Stimulated activated CD4-positive, alpha-beta T cell treated with anti-CD3 and anti-CD28 coated beads, Interleukin-4, amount 100 ng/mL, for 48 hours (primary cell): ENCODE results near the gene FOXP2.
"Not testable (repeated sequence)": the region's sequence is repeated elsewhere in the genome, so short reads cannot be mapped to it uniquely, and the experiment has no call there.

Experiments
- DNase-seq, 2 donors: peaks; one replicate each; pipeline ENCODE4 v3.0.0-alpha.2; 2020; ENCODE audit warnings: low read depth in 2 of 2

The FOXP2 gene

GRCh38 chr7:114414156-114415063 lies at the start of gene FOXP2:
Gene FOXP2 (plus strand): TSS chr7:114414815. CDS start chr7:114426512, 11,697 bp downstream.
- DNase-seq, result no peak

- no peak for DNase-seq
Observed at GRCh38 chr7:114365791-114366190, 48.8 kb upstream of the FOXP2 start.

DNA sequence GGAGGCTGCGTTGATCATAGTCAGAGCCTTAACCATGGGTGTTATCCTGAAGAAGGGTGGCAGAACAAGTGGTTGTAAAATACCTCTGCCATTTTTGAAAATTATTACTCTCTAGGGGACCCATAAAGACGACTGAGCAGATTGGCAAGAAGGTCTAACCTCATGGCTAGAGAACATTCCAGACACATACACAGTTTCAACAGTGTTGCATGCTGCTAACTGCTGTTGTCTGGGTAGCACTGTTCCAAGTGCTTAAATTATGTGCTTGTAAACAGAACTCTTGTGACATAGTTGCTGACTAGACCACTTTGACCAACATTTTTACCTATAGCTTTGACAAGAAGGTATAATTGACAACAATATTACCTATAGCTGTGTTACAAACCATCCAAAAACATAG lies 46.1 kb upstream of the FOXP2 start:
- no peak for DNase-seq

GRCh38 chr7:114369294-114369693 lies 45.3 kb upstream of the FOXP2 start:
- no peak for DNase-seq

DNA sequence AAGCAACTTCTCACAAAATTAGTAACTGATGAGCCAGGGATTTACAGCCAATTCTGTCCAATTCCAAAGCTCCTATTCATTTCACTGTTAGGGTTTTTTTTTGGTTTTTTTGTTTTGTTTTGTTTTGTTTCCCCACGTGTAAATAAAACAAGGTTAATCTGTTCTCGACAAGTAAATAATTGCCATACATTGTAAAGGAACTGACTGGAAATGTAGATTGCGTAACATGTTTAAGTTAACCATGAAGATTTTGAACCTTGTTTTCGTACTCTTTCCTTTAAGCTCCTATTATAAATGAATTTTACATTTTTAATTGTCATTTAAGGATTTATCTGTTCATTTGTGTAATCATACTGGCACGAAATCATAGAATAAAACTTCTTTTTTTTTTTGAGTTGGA lies 42.0 kb upstream of the FOXP2 start:
- DNase-seq, result no peak

- no peak for DNase-seq
Observed at GRCh38 chr7:114375907-114376306, 38.7 kb upstream of the FOXP2 start.

- DNase-seq, result not testable (repeated sequence)
Observed at GRCh38 chr7:114383946-114384345, 30.7 kb upstream of the FOXP2 start.

- not testable (repeated sequence) for DNase-seq
Observed at GRCh38 chr7:114384346-114384745, 30.3 kb upstream of the FOXP2 start.

GRCh38 chr7:114388021-114388420 lies 26.6 kb upstream of the FOXP2 start:
- DNase-seq, result no peak

DNA sequence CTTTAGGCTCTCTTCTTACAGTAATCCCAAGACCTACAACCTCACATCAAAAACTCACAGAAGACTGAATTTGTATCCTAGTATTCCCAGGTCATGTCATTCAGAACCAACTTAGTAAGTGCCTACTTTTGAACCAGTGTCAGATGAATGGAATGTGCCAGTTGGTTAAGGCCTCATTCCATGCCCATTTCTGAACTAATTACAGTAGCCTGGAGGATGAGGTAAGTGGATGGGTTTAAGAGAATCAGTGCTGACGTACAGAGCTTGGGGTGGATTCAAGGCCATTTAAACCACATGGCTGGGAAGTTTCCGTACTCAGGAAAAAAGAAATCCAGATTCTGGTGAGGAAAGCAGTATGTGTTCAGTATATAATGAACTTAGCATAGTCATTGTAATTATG lies 21.9 kb upstream of the FOXP2 start:
- no peak for DNase-seq

GRCh38 chr7:114402876-114403635 lies 11.6 kb upstream of the FOXP2 start:
- DNase-seq, result no peak

DNA sequence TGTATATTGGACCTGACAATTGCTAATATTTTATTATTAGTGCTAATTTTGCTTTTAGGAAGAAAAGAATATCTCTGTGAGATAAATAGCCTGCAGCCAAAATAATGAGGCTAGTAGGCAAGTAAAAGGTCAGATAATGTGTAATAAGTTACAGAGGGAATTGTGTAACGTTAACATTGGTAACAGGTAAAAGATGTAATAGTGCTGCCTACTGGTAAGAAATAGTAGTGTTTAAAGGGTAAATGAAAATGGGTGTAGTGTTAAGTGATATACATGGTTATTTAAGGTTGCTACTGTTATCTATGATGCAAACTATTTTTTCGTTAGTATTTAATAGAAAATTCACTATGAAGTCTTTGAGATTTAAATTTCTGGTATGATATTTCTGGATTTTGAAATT lies 9.2 kb upstream of the FOXP2 start:
- no peak for DNase-seq

DNA sequence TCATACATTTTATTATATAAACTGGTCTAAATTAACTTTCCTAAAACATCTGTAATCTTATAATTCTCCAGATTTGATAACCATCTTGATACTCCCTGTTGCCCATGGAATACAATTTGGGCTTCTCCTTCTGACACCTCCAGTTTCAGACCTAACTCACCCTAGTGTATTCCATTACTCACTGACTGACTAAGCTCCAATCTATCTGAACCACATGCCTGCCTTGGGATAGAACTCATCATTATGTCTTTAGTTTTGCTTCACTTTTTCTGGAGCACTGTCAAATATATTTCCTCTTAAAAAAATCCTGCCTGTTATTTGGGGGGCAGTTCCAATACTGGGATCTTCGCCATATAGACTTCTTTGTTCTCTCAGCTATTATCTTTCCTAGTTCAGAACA lies 4.9 kb upstream of the FOXP2 start:
- no peak for DNase-seq

DNA sequence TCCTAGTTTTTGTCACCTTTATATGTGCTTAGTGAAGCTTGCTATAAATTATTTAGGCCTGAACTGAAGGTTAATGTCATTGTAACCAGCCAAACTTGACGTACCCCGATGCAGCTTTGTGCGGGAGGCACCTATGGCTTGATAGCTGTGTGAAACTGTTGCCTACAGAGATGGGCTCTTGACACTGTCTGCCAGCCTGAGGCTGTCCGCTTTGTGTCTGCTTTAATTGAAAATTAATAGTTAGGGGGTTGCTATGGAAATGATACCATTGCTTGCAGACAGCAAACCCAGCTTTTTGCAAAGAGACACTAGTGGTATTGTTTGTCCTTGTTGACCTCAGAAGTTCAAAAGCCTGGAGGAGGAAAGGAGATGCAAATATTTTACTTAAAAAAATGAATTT lies 2.1 kb upstream of the FOXP2 start:
- DNase-seq, result no peak

DNA sequence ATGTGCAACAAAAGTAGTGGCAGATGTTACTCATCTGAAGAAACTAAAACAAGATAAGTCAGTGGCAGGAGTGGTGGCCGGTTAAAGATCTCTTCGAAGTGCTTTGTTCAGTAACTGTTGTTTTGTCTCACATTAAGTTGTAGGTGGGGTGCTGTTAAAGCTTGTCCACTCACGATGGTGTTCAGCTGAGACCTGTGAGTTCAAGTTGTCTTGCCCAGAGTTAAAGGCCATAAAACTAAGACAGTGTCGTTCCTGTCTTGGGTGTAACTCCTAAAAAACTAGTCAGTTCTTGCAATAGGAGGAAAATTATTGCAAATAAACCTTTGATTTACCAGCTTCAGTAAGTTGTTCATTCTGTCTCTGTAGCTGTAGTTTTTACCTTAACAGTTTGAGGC lies 857 bp upstream of the FOXP2 start:
- DNase-seq, result no peak

GRCh38 chr7:114415064-114415989 lies 712 bp downstream of the FOXP2 start:
- no peak for DNase-seq

DNA sequence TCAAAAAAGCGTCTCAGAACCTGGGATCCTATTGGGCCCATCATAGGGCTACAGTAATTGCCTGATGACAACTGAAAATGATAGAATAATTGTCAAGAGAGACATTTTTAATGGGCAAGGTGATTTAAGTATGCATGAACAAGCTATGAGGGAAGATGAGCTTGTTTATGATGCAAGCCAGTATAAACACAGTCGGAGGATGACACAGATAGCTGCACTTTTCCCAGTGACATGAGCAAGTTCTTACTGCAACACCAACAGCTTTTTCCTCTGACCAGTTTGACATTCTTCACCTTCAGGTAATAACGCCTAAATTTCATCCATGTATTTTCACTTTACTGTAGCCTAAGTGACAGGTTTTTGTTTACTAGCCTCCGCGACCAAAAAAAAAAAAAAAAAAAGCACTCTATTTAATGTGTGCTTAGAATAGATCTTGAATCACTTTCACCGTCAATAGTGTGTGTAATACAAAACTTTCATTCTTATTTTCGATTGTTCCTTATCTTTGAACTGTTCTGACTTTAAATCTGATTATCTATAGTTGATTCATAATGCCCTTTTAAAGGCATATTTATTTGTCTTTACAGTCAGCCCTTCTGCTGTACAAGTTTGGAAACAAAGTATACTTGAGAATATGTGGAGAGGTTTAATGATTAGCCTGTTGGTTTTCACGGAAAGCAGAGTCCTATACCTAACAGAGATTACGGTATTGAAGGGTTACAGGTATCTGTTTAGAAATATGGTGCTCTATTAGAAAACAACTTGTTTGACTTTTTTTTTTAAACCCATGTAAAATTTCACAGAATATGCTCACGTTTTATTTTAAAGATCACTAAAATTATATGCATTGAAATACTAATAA lies 1.7 kb downstream of the FOXP2 start:
- DNase-seq, result no peak

GRCh38 chr7:114417290-114417689 lies 2.7 kb downstream of the FOXP2 start:
- DNase-seq, result no peak

- DNase-seq, result no peak
Observed at GRCh38 chr7:114418117-114418516, 3.5 kb downstream of the FOXP2 start.

DNA sequence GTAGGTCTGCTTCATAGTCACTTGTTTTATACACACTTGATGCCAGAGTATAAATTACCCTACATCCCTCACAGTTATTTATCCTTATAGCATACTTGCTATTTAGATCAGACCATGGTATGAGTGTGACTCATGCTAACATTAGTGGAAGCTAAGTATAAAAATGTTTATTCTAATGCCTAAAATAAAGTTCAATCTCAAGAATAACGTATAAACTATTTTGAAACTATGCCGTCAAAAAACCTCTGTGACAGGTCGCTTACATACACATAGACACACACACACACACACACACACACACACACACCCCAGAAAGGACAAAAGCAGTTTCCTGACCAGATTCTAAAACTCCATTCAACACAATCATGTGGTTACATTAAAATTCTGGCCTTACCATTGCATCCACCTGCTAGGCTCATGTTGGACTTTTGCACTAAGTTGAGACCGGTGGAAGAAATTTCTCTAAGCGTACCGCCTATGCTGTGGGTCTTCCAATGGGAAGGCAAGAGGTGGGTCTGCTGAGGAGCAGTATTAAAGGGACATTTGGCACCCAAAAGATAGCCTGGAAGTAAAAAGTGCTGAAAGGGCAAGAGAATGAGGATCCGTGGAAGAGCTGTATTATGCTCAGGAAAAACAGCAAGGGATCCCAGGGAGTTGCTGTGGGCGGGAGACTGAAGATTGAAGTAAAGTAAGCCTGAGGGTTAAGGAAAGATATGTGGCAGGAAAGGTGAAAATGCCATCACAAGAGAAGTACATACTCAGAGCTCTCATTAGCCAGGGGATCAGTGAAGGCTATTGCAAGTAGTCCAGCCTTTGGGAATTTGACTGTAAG lies 5.0 kb downstream of the FOXP2 start:
- DNase-seq, result no peak
